ENCODE results near the gene ELL2. TPM values are rescaled to one million over a fixed set of nuclear protein-coding genes. Genes with fewer than 3 reads are reported as not detected.
A peak's percentile ranks its signal among the peaks of the same experiment; 100 is the strongest.

The ELL2 gene
- total and polyA plus RNA-seq, 2 of the 13 experiments (the other 11 are each of a cell fraction or from before 2014, with no cell fraction given), result 78.9 to 97.1 TPM

GRCh38 chr5:95862671-95863382 is 98.8 kb downstream of the ELL2 start (continued):
- TF ChIP-seq ZSCAN5A (CRISPR knock-in tag; IDR thresholded peaks at IDR 0.05; ENCODE audit: borderline replicate concordance) (no peak), GTF3A (CRISPR knock-in tag; conservative IDR thresholded peaks at IDR 0.05) (no peak), AGO1 (IDR thresholded peaks at IDR 0.05; ENCODE audit: low read depth, low read length, poor library complexity, severe bottlenecking) (no peak), ZNF12 (CRISPR knock-in tag; IDR thresholded peaks at IDR 0.05) (no peak), CSRNP1 (CRISPR knock-in tag; IDR thresholded peaks at IDR 0.05) (no peak), TOPORS (CRISPR knock-in tag; IDR thresholded peaks at IDR 0.05) (peak; percentile 35; the same call in 1 of the 2 replicates), ELF3 (CRISPR knock-in tag; IDR thresholded peaks at IDR 0.05) (peak; percentile 98), FOXP1 (IDR thresholded peaks at IDR 0.05) (no peak), FOXP1 (CRISPR knock-in tag; IDR thresholded peaks at IDR 0.05) (peak; percentile 88), NFE2L1 (CRISPR knock-in tag; IDR thresholded peaks at IDR 0.05; ENCODE audit: borderline replicate concordance) (no peak), CBFB (CRISPR knock-in tag; IDR thresholded peaks at IDR 0.05) (no peak), ZNF784 (CRISPR knock-in tag; IDR thresholded peaks at IDR 0.05; ENCODE audit: borderline replicate concordance) (no peak), TSC22D2 (CRISPR knock-in tag; IDR thresholded peaks at IDR 0.05; ENCODE audit: borderline replicate concordance) (no peak), ZNF570 (CRISPR knock-in tag; IDR thresholded peaks at IDR 0.05; ENCODE audit: borderline replicate concordance) (no peak)
- TF ChIP-seq, protein P1, sequence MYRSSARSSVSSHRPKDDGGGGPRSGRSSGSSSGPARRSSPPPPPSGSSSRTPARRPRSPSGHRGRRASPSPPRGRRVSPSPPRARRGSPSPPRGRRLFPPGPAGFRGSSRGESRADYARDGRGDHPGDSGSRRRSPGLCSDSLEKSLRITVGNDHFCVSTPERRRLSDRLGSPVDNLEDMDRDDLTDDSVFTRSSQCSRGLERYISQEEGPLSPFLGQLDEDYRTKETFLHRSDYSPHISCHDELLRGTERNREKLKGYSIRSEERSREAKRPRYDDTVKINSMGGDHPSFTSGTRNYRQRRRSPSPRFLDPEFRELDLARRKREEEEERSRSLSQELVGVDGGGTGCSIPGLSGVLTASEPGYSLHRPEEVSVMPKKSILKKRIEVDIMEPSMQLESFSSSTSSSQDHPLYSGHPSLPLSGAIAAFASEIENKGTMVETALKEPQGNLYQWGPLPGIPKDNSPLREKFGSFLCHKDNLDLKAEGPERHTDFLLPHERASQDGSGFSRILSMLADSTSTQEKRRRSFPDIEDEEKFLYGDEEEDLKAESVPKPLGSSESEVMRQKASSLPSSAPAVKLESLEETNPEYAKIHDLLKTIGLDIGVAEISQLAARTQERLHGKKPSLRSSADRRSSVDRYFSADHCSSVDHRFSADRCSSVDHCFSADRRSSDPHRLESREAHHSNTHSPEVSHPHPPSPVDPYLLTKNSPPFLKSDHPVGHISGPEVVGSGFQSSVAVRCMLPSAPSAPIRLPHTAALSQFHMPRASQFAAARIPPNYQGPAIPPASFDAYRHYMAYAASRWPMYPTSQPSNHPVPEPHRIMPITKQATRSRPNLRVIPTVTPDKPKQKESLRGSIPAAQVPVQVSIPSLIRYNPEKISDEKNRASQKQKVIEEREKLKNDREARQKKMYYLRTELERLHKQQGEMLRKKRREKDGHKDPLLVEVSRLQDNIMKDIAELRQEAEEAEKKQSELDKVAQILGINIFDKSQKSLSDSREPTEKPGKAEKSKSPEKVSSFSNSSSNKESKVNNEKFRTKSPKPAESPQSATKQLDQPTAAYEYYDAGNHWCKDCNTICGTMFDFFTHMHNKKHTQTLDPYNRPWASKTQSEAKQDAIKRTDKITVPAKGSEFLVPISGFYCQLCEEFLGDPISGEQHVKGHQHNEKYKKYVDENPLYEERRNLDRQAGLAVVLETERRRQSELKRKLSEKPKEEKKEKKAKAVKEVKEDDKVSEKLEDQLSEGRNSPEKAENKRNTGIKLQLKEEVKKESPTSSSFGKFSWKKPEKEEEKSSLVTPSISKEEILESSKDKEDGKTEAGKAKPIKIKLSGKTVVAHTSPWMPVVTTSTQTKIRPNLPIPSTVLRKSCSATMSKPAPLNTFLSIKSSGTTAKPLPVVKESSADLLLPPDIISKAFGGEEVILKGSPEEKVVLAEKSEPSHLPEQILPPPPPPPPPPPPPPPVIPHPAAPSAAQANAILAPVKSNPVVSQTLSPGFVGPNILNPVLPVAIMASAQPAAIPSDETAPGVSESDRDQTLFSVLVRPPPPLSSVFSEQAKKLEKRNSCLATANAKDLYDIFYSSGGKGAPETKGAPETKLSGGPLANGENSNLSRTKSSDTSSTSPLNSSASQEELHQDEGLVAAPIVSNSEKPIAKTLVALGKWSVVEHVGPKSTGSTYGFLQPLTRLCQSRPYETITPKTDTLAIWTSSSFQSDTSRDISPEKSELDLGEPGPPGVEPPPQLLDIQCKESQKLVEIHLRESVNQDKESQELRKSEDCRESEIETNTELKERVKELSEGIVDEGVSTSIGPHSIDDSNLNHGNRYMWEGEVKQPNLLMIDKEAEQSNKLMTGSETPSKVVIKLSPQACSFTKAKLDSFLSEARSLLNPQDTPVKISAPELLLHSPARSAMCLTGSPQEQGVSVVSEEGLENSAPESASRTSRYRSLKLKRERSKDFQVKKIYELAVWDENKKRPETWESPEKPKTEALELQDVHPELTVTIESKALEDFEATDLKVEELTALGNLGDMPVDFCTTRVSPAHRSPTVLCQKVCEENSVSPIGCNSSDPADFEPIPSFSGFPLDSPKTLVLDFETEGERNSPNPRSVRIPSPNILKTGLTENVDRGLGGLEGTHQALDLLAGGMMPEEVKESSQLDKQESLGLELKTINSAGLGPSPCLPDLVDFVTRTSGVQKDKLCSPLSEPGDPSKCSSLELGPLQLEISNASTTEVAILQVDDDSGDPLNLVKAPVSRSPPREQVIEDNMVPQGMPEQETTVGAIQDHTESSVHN (CRISPR knock-in tag; IDR thresholded peaks at IDR 0.05), result no peak
- TF ChIP-seq, protein P2, sequence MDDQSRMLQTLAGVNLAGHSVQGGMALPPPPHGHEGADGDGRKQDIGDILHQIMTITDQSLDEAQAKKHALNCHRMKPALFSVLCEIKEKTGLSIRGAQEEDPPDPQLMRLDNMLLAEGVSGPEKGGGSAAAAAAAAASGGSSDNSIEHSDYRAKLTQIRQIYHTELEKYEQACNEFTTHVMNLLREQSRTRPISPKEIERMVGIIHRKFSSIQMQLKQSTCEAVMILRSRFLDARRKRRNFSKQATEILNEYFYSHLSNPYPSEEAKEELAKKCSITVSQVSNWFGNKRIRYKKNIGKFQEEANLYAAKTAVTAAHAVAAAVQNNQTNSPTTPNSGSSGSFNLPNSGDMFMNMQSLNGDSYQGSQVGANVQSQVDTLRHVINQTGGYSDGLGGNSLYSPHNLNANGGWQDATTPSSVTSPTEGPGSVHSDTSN (CRISPR knock-in tag; IDR thresholded peaks at IDR 0.05; ENCODE audit: borderline replicate concordance), result no peak

Data from HepG2 (cell line).